Measurements from ENCODE around the gene S100PBP. TPM values are rescaled to one million over a fixed set of nuclear protein-coding genes. Genes with fewer than 3 reads are reported as not detected.

The S100PBP gene
- 10 to 100 TPM; 33.5 to 47.6 (median 37.9) TPM for polyA plus RNA-seq (ENCODE audit: insufficient read length in 4 of 4)

- DNase-seq (ENCODE audit: low read depth in 4 of 4, low spot score in 3 of 4) = peak; percentile 95 to 96 (median 96)
Measured at GRCh38 chr1:32817159-32817814, at the start of gene S100PBP, which contains the start of gene YARS1. S100PBP (plus strand) TSS chr1:32817653; CDS start chr1:32826100, 8,447 bp downstream. YARS1 (minus strand) TSS chr1:32817358; CDS start chr1:32817244, 114 bp downstream.

- no peak for DNase-seq (ENCODE audit: low read depth in 4 of 4, low spot score in 3 of 4)
Measured at GRCh38 chr1:32768110-32768850, 49.2 kb upstream of the S100PBP start.

GRCh38 chr1:32769524-32770220, 47.8 kb upstream of the S100PBP start:
- DNase-seq (ENCODE audit: low read depth in 4 of 4, low spot score in 3 of 4) = no peak

- DNase-seq (ENCODE audit: low read depth in 4 of 4, low spot score in 3 of 4) = no peak
Measured at GRCh38 chr1:32770221-32770731, 47.2 kb upstream of the S100PBP start.

- no peak for DNase-seq (ENCODE audit: low read depth in 4 of 4, low spot score in 3 of 4)
Measured at GRCh38 chr1:32770741-32771548, 46.5 kb upstream of the S100PBP start.

GRCh38 chr1:32771561-32772280, 45.7 kb upstream of the S100PBP start:
- no peak for DNase-seq (ENCODE audit: low read depth in 4 of 4, low spot score in 3 of 4)

GRCh38 chr1:32772281-32773017, 45.0 kb upstream of the S100PBP start:
- DNase-seq (ENCODE audit: low read depth in 4 of 4, low spot score in 3 of 4) = no peak

- DNase-seq (ENCODE audit: low read depth in 4 of 4, low spot score in 3 of 4) = no peak
Measured at GRCh38 chr1:32773018-32773763, 44.3 kb upstream of the S100PBP start.

- DNase-seq (ENCODE audit: low read depth in 4 of 4, low spot score in 3 of 4) = no peak
Measured at GRCh38 chr1:32773764-32774463, 43.5 kb upstream of the S100PBP start.

GRCh38 chr1:32774464-32774808, 43.0 kb upstream of the S100PBP start:
- DNase-seq (ENCODE audit: low read depth in 4 of 4, low spot score in 3 of 4) = no peak

GRCh38 chr1:32774950-32775634, 42.4 kb upstream of the S100PBP start:
- DNase-seq (ENCODE audit: low read depth in 4 of 4, low spot score in 3 of 4) = no peak

GRCh38 chr1:32775640-32776337, 41.7 kb upstream of the S100PBP start:
- no peak for DNase-seq (ENCODE audit: low read depth in 4 of 4, low spot score in 3 of 4)

GRCh38 chr1:32779242-32779641, 38.2 kb upstream of the S100PBP start:
- no peak for DNase-seq (ENCODE audit: low read depth in 4 of 4, low spot score in 3 of 4)

- DNase-seq (ENCODE audit: low read depth in 4 of 4, low spot score in 3 of 4) = no peak
Measured at GRCh38 chr1:32780005-32780404, 37.4 kb upstream of the S100PBP start.

GRCh38 chr1:32780628-32781234, 36.7 kb upstream of the S100PBP start:
- no peak for DNase-seq (ENCODE audit: low read depth in 4 of 4, low spot score in 3 of 4)

GRCh38 chr1:32782086-32782485, 35.4 kb upstream of the S100PBP start:
- DNase-seq (ENCODE audit: low read depth in 4 of 4, low spot score in 3 of 4) = no peak

Measured in left renal pelvis (tissue), 4 donors.